Stimulated activated CD8-positive, alpha-beta memory T cell treated with anti-CD3 and anti-CD28 coated beads, Interleukin-7, amount 100 ng/mL, for 48 hours (primary cell): ENCODE measurements around the gene PHF2.

ENCODE experiments used
- DNase-seq, 2 donors: peaks; one replicate each; pipeline ENCODE4 v3.0.0-alpha.2; 2020; ENCODE audit warnings: low read depth in 1 of 2; ENCODE audit errors: extremely low read depth in 1 of 2

Gene PHF2

GRCh38 chr9:93585695-93586094 lies 9.3 kb downstream of the PHF2 start:
- no peak for DNase-seq

GRCh38 chr9:93586290-93587057 lies 10.1 kb downstream of the PHF2 start:
- no peak for DNase-seq

GRCh38 chr9:93587284-93587650 lies 10.9 kb downstream of the PHF2 start:
- DNase-seq = no peak

- DNase-seq = no peak
Measured at GRCh38 chr9:93587651-93588347, 11.4 kb downstream of the PHF2 start.

- no peak for DNase-seq
Measured at GRCh38 chr9:93588641-93589609, 12.5 kb downstream of the PHF2 start.

- DNase-seq = no peak
Measured at GRCh38 chr9:93589688-93590087, 13.3 kb downstream of the PHF2 start.

- no peak for DNase-seq
Measured at GRCh38 chr9:93590609-93591234, 14.3 kb downstream of the PHF2 start.

GRCh38 chr9:93591301-93592007 lies 15.1 kb downstream of the PHF2 start:
- DNase-seq = no peak

- DNase-seq = no peak
Measured at GRCh38 chr9:93592008-93592642, 15.7 kb downstream of the PHF2 start.

GRCh38 chr9:93592643-93593021 lies 16.2 kb downstream of the PHF2 start:
- DNase-seq = no peak

- no peak for DNase-seq
Measured at GRCh38 chr9:93593144-93593658, 16.8 kb downstream of the PHF2 start.

- no peak for DNase-seq
Measured at GRCh38 chr9:93594041-93594756, 17.8 kb downstream of the PHF2 start.

- DNase-seq = no peak
Measured at GRCh38 chr9:93595461-93595860, 19.1 kb downstream of the PHF2 start.

GRCh38 chr9:93595861-93596365 lies 19.5 kb downstream of the PHF2 start:
- DNase-seq = no peak

GRCh38 chr9:93596399-93596798 lies 20.0 kb downstream of the PHF2 start:
- no peak for DNase-seq

- no peak for DNase-seq
Measured at GRCh38 chr9:93597142-93597706, 20.8 kb downstream of the PHF2 start.

GRCh38 chr9:93597871-93598646 lies 21.7 kb downstream of the PHF2 start:
- DNase-seq = no peak
